NOMO-1 treated with dmso at 0.1 percent for 144 hours (cell line): ENCODE measurements around the gene ZNF316.
"Not testable (repeated sequence)": the region's sequence is repeated elsewhere in the genome, so short reads cannot be mapped to it uniquely, and the experiment has no call there.

ENCODE experiments used
- DNase-seq: peaks from one replicate; lab custom pipeline; 2025; ENCODE audit not compliant: unreplicated experiment; lab: John Stamatoyannopoulos, UW

ZNF316 gene

DNA sequence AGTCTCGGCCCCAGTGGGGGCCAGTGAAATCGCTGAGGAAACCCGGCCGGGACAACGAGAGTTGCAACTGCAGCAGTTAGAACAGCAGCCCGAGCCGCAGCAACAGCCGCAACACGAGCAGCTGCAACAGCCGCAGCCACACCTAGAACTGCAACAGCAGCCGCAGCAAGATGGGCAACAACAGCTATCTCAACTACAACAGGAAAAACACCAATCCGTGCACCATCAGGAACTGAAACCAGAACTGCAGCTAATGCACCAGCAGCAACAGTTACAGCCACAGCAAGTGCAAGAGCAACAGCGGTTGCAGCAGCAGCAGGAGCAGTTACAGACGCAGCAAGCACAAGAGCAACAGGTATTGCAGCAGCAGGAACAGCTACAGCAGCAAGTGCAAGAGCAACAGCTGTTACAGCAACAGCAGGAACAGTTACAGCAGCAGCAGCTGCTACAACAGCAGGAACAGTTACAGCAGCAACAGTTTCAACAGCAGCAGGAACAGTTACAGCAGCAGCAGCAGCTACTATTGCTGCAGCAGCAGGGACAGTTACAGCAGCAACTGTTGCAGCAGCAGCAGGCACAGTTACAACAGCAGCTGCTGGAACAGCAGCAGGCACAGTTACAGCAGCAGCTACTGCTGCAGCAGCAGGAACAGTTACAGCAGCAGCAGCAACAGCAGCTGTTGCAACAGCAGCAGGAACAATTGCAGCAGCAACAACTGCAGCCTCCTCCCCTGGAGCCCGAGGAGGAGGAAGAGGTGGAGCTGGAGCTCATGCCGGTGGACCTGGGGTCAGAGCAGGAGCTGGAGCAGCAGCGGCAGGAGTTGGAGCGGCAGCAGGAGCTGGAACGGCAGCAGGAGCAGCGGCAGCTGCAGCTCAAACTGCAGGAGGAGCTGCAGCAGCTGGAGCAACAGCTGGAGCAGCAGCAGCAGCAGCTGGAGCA is 15.7 kb upstream of the ZNF316 start:
- no peak for DNase-seq

- DNase-seq = no peak
Observed at GRCh38 chr7:6622134-6622710, 14.9 kb upstream of the ZNF316 start.

- DNase-seq = no peak
Observed at GRCh38 chr7:6623589-6624245, 13.4 kb upstream of the ZNF316 start.

DNA sequence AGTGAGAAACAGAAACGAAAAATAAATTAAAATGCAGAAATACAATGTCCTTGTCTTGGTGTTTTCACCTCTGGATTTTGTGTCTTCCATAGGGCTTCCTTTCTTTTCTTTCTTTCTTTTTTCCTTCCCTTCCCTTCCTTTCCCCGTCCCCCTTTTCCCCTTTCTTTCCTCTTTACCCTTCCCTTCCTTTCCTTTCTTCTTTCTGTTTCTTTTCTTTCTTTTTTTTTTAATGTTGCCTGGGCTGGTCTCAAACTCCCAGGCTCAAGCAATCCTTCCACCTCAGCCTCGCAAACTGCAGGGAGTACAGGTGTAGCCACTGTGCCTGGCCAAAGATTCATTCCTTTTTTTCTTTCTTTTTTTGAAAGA is 12.9 kb upstream of the ZNF316 start:
- no peak for DNase-seq

- DNase-seq = no peak
Observed at GRCh38 chr7:6628045-6628444, 9.1 kb upstream of the ZNF316 start.

GRCh38 chr7:6630007-6630849 is 6.9 kb upstream of the ZNF316 start:
- no peak for DNase-seq

- DNase-seq = no peak
Observed at GRCh38 chr7:6631605-6632004, 5.5 kb upstream of the ZNF316 start.

DNA sequence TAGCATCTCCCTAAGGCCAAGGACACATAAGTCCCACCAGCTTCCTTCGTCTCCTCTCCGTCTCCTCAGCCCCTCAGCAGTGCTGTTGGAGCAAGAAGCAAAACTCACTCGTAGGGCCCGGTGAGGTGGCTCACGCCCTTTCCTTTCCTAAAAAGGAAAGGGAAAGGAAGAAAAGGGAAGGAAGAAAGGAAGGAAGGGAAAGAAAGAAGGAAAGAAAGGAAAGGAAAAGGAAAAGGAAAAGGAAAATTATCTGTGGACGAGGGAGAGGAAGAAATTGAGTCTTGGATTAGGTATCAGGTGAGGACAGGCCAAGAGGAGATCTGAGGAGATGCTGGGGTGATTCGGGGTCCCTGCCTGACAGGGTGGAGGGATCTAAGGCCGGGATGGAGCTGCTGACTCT is 3.1 kb upstream of the ZNF316 start:
- no peak for DNase-seq

GRCh38 chr7:6634971-6635370 is 2.1 kb upstream of the ZNF316 start:
- DNase-seq = not testable (repeated sequence)

GRCh38 chr7:6637544-6638229 is 569 bp downstream of the ZNF316 start:
- DNase-seq = peak; percentile 46

- DNase-seq = no peak
Observed at GRCh38 chr7:6639032-6639431, 1.9 kb downstream of the ZNF316 start.

- no peak for DNase-seq
Observed at GRCh38 chr7:6639627-6640026, 2.5 kb downstream of the ZNF316 start.

- no peak for DNase-seq
Observed at GRCh38 chr7:6640246-6640721, 3.2 kb downstream of the ZNF316 start.

DNA sequence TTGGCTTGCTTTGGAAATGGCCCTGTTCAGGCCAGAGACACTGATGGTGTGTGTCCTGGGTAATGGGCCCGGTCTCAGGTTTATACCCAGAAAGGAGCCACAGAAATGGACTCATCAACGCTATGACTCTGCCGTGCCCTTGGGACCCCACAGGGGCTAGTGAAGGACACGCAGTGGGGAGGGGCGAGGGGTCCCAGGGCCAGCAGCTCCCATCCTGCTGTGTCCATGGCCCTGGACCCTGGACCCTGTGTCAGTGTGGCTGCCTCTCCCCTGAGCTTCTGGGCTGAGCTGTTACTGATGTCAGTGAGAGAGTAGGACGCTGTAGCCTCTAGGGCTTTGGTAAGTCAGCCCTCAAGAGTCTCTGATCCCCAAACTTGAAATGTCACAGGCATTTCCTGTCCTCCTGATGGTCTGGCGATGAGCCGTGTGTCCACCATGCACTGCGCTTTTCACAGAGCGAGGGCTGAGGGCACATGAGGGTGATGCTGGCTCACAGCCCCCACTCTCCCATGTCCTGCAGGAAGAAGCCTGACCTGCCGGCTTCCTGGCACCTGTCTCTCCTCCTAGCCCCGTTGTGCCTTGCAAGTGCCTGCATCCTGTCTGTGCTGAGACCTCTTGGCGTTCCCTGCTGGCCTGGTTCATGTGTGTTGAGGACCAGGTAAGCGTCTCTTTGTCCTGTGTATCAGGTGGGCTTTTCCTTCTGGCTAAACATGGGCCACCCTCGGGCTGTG is 4.4 kb downstream of the ZNF316 start:
- DNase-seq = no peak

DNA sequence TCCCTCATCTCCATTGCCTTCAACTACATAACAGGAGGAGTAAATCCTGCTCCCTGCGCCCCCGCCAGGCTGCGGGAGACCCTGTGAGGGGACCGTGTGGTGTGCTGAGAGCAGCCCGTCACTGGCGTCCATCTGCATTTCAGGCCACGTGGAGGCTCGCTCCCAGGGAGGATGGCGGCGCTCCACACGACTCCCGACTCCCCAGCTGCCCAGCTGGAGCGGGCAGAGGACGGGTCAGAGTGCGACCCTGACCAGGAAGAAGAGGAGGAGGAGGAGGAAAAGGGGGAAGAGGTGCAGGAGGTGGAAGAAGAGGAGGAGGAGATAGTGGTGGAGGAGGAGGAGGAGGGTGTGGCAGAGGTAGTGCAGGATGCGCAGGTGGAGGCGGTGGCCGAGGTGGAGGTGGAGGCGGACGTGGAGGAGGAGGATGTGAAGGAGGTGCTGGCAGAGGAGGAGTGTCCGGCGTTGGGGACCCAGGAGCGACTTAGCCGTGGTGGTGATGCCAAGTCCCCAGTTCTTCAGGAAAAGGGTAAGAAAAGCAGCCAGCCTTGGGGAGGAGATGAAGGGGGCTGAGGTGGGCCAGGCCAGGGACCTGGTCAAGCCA is 5.2 kb downstream of the ZNF316 start:
- no peak for DNase-seq

GRCh38 chr7:6642861-6643640 is 5.9 kb downstream of the ZNF316 start:
- no peak for DNase-seq

DNA sequence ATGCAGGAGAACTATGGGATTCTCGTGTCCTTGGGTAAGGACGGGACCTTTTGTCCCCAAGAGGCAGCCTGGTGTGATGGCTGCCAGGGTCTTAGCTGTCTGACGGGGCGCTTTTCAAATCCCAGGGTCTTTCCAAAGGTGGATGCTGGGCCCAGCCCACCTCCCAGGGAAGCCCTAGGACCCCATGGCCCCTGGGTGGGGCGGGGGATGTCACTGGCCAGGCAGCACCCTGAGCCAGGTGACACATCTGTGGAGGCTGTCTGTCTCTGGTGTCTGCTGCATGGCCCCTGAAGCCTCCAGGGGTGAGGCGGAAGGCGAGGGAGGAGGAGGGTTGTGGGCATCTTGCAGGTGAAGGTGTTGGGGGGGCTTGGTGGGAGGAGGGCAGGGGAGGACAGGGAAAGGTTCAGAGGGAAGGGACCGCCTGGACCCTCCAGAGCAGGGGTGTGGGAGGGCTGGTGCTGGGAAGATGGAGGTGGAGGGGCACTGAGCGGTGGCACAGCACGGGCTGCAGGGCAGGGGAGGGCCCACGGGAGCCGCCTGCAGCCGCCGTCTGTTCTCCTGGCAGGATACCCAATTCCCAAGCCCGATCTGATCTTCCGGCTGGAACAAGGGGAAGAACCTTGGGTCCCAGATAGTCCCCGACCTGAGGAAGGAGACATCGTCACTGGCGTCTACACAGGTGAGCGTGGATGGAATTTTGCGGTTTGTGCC is 7.0 kb downstream of the ZNF316 start:
- DNase-seq = no peak

DNA sequence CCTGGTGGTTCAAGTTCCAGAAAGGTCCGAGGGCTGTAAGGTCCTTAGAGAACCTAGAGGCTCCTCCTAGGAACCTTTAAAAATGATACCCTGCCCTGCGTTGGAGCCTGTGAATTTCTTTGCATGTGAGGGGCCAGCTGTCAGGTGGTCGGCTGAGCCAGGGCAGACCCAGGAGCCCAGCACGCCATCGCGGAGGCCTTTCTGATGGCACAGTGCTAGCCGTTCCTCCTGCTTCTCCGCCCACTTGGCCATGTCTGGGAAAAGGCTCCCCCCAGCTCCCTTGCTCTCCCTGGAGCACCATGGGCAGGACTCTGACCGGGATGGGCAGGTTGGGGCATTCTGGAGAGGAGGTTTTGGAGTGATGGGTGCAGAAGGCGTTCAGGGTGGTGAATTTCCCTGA is 7.6 kb downstream of the ZNF316 start:
- DNase-seq = no peak
